GM19099 (cell line): ENCODE results near the gene NPNT.

Source experiments
- POLR2A ChIP-seq: IDR thresholded peaks from 3 replicates; pipeline ENCODE4 v1.6.1; 2011; ENCODE audit warnings: low read depth; ENCODE audit not compliant: insufficient read length; ENCODE audit errors: extremely low read depth

NPNT gene

GRCh38 chr4:106017975-106018374 is 122.7 kb downstream of the NPNT start:
- TF ChIP-seq POLR2A, result no peak

DNA sequence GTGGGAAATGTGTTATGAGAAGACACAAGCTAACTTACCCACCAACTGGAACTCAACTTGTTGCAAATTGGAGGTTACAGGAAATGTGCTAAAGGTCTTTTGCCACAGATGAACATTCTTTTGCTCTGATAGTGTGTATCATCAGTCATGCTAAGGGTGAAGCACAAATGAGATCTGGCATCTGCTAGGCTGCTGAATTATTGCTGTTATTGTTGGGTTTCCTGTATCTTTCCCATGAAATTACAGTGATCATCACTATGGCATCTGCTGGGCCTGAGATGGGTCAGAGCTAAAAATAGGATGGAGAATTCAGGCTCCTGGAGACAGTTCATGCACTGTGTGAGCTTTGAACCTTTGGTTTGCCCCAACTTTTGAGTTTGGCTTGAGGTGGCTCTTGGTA is 124.5 kb downstream of the NPNT start:
- TF ChIP-seq POLR2A, result no peak
